GM12865 (cell line): Measurements from ENCODE around the gene LHFPL3.

Source experiments
- DNase-seq: peaks from one replicate; pipeline ENCODE4 v3.0.0; 2010; ENCODE audit warnings: low read depth
- H3K4me3 ChIP-seq: 2 replicates; pipeline ENCODE4 v1.5.1; 2011; ENCODE audit warnings: mild to moderate bottlenecking, low read depth, low read length, control low read depth
- TF ChIP-seq, protein P1 (sequence below): IDR thresholded peaks from 2 replicates; pipeline ENCODE4 v1.5.1; 2011; ENCODE audit warnings: low read length, control low read depth, low read depth, inconsistent platforms; ENCODE audit not compliant: insufficient read depth; ENCODE audit errors: missing control alignments

The LHFPL3 gene

DNA sequence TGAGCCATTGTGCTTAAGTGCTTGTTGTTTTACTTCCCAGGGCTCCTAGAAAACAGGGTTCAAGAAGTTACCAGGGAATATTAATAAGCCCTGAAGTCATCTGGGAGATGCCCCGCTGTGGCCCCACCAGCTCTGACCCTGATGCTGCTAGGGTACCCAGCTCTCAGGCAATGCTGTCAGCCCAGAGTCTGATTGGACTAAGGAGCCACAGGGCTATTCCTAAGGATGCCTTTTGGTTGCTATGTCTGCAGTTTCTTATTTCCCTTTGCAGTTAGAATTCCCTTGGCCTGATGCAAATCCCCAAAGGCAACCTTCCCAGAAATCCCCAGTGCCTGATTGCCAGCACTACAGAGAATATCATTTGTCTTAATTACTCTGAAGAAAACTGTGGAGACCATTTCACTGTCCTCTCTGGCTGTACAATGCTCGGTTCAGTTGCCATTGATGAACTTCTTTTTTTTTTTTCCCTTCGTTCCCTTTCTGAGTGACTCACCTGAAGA, 448.9 kb downstream of the LHFPL3 start:
- TF ChIP-seq, protein P1, sequence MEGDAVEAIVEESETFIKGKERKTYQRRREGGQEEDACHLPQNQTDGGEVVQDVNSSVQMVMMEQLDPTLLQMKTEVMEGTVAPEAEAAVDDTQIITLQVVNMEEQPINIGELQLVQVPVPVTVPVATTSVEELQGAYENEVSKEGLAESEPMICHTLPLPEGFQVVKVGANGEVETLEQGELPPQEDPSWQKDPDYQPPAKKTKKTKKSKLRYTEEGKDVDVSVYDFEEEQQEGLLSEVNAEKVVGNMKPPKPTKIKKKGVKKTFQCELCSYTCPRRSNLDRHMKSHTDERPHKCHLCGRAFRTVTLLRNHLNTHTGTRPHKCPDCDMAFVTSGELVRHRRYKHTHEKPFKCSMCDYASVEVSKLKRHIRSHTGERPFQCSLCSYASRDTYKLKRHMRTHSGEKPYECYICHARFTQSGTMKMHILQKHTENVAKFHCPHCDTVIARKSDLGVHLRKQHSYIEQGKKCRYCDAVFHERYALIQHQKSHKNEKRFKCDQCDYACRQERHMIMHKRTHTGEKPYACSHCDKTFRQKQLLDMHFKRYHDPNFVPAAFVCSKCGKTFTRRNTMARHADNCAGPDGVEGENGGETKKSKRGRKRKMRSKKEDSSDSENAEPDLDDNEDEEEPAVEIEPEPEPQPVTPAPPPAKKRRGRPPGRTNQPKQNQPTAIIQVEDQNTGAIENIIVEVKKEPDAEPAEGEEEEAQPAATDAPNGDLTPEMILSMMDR, result no peak
- H3K4me3 ChIP-seq, result no peak overlapping the region
- no peak for DNase-seq

DNA sequence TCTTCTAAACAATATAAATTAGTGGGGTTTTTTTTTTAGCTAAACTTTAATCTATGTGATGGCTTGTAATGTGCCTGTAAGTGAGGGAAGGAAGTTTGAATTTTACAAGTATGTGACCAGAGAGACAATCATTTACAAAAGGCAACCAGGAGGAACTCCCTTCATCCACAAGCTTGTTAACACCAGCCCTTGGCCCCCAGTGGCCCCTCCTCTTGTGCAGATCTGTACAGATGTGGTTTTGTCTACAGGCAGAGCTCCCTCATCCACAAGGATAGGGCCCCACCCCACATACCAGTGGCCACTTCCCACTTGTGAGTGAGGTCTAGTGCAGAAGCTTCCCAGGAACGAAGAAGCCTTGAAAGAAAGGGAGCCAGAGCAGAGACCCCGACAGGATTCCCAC, 451.5 kb downstream of the LHFPL3 start:
- no peak overlapping the region for H3K4me3 ChIP-seq
- DNase-seq, result no peak
- TF ChIP-seq, protein P1, result no peak

DNA sequence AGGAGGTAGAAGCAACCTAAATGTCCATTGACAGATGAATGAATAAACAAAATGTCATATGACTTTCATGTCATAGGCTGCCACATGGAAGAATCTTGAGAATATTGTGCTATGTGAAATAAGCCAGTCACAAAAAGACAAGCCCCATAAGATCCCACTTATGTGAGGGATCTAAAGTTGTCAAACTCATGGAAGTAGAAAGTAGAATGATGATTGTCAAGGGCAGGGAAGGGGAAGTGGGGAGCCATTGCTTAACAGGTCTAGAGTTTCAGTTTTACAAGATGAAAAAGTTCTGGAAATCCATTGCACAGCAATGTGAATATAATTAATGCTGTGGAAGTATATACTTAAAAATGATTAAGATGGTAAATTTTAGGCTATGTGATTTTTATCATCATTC, 456.3 kb downstream of the LHFPL3 start:
- DNase-seq, result no peak
- TF ChIP-seq, protein P1, result no peak
- H3K4me3 ChIP-seq, result no peak overlapping the region

DNA sequence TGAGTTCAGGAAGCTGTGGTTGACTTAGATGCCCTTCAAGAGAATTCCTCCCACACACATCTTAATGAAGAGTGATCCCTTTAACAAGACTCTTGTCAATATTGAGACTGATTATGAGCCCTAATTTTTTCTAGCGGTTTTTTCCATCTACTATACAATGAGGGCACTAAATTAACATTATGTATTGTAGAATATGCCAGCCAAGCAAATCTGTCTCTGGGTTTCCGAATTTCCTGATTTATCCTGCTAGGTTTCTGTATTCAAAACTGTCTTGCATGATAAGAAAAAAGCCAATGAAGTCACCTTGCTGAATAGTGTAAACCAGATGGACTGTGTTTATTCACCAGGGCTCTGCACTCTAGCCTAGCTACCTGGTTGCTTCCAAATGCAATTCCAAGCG, 461.4 kb downstream of the LHFPL3 start:
- TF ChIP-seq, protein P1, result no peak

DNA sequence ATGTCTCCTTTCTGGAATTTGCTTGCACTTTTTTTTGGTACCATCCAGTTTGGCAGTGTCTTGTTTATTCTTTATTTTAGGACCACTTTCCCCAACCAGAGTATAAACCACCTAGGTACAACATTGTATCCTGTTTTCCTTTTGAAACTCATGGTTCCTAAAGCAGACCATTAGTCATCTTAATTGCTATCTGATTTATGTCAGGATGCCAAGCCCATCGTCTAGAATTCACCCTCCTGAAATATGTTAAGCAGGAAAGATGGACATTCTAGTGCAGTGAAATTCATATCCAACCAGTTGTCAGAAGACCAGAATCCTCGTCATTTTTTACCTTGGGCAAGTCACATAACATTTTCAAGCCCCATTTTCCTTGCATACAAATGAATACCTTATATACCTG, 462.0 kb downstream of the LHFPL3 start:
- TF ChIP-seq, protein P1, result no peak
- no peak overlapping the region for H3K4me3 ChIP-seq
- DNase-seq, result no peak

More for the DNA sequence above, 461.4 kb downstream of the LHFPL3 start:
- no peak for DNase-seq
- no peak overlapping the region for H3K4me3 ChIP-seq

DNA sequence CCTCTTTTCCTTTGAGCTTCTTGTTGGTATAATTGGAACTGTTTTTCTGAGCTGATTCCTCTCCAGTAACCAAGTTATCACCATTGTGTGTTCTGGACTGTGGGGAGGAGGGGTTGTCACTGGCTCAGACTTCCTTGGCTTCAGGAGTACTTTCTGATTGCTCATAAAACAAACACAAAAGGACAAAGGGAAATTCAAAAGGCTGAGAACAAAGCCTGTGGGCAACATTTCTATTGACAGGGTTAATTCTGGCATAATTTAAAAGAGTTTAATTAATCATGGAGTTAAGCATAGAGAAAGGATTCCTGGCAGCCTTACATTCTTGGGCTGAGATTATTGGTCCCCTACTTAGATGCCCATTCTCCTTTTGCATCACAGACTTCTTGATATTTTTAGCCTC, 462.7 kb downstream of the LHFPL3 start:
- TF ChIP-seq, protein P1, result no peak
- no peak for DNase-seq
- H3K4me3 ChIP-seq, result no peak overlapping the region

DNA sequence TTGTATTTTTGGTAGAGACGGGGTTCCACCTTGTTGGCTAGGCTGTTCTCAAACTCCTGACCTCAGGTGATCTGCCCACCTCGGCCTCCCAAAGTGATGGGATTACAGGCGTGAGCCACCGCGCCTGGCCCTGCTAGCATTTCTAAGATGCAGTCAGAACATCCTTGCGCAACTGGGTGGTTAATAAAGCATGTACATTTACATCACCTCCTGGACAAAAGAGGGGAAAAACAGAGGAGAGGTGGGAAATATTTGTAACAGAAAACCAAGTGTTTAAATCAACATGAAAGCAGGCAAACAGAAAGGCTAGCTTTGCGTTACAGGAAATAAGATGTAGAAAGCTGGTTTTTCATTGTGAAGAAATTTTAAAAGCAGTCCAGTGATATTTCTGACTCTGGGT, 464.7 kb downstream of the LHFPL3 start:
- DNase-seq, result no peak
- TF ChIP-seq, protein P1, result no peak
- H3K4me3 ChIP-seq, result no peak overlapping the region
